GM18868 (cell line): ENCODE data around the gene PDIA3.
"Not testable (repeated sequence)": the region's sequence is repeated elsewhere in the genome, so short reads cannot be mapped to it uniquely, and the experiment has no call there.

Experiments used
- ATAC-seq: cut with Tn5 transposase; IDR thresholded peaks from one replicate; pipeline ENCODE4 v1.9.1; 2021; ENCODE audit warnings: mild to moderate bottlenecking, moderate library complexity; ENCODE audit not compliant: unreplicated experiment

PDIA3 gene

DNA sequence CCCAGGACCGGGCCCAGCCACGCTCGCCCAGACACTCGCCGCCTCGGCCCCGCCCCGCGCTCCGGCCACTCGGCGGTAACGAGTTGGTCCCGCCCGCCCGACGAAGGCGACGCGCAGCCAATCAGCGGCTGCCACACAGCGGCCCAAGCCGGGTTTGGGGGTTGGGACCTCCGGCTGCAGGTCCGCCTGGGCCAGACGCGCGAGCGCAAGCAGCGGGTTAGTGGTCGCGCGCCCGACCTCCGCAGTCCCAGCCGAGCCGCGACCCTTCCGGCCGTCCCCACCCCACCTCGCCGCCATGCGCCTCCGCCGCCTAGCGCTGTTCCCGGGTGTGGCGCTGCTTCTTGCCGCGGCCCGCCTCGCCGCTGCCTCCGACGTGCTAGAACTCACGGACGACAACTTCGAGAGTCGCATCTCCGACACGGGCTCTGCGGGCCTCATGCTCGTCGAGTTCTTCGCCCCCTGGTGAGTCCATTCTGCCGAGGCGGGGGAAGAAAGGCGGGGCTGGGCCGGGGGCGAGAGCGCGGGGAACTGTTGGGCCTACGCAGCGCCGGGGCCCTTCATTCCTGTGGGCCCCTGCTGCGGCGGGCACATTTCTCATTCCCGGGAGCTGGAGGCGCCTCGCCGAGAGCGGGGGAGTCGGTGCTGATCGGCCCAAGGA, at the start of gene PDIA3:
Gene PDIA3, plus strand, starts transcription at position 194 of the 658 bp plus-strand sequence. Its CDS starts 102 bp downstream, at position 296.
- peak; percentile 71 for ATAC-seq

DNA sequence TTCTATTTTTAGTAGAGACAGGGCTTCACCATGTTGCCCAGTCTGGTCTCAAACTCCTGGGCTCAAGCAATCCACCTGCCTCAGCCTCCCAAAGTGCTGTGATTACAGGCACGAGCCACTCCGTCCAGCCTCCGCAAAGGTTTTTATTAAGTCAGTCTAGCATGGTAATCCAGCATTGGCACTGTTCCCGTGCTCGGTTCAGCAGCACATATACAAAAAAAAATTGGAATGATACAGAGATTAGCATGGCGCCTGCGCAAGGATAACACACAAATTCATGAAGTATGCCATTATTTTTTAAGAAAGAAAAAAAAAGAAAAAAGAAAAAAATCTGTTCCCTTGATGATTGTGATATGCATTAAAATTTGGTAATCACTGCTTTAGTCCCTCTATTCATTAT, 44.1 kb upstream of the PDIA3 start:
- ATAC-seq: no peak

- ATAC-seq: no peak
Measured at GRCh38 chr15:43702701-43703424, 43.4 kb upstream of the PDIA3 start.

GRCh38 chr15:43710431-43711131, 35.7 kb upstream of the PDIA3 start:
- ATAC-seq: not testable (repeated sequence)

- no peak for ATAC-seq
Measured at GRCh38 chr15:43723151-43723550, 23.1 kb upstream of the PDIA3 start.

DNA sequence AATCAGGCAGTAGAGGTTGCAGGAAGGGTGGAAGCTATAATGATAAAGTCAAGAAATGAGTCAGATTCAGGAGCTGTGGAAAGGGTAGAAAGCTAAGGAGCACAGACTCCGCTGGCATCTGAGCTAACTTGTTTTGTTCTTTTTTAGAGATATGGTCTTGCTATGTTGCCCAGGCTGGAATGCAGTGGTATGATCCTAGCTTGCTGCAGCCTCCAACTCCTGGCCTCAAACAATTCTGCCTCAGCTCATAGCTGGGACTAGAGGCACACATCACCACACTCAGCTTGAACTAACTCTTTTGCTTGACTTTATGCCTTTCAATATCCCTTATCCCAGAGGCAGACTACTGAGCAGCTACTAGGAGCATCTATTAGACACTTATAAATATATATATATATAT, 19.9 kb upstream of the PDIA3 start:
- ATAC-seq: not testable (repeated sequence)

- ATAC-seq: not testable (repeated sequence)
Measured at GRCh38 chr15:43728053-43728725, 18.0 kb upstream of the PDIA3 start.

- ATAC-seq: peak; percentile 49
Measured at GRCh38 chr15:43735416-43735815, 10.8 kb upstream of the PDIA3 start.

DNA sequence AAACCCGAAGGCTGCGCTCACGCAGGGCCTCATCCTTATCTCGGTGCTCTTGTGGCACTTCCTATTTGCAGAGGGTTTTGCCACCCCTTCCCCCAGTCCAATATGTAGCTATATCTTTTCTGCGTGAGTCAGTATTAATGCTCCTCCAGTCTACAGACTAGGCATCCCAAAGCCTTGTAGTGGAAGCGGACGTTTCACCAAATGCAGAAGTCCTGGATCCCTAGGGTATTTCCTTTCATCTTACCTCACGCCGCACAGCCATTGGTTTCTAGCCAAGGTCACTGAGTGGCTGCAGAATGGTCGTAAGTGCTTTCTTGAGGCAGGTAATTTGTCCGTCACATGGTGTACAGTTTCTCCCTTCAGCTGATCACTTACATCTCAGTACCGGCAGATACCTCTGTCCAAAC, 668 bp downstream of the PDIA3 start:
- not testable (repeated sequence) for ATAC-seq

DNA sequence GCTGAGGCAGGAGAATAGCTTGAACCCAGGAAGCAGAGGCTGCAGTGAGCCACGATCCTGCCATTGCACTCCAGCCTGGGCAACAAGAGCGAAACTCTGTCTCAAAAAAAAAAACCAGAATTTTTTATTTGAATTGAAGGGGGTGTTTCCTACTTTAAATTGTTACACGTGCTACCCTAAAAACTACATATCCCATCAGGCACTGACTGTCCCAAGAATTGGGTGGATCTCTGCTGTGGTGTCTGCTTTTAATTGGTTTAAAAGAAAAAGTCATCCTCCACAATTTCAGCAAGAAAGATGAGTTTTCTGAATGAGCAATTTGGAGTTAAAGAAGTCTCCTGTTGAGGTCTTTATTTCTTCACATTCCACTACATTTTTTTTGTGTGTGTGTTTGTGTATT, 2.1 kb downstream of the PDIA3 start:
- ATAC-seq: no peak

GRCh38 chr15:43749690-43750345, 3.6 kb downstream of the PDIA3 start:
- peak; percentile 47 for ATAC-seq

DNA sequence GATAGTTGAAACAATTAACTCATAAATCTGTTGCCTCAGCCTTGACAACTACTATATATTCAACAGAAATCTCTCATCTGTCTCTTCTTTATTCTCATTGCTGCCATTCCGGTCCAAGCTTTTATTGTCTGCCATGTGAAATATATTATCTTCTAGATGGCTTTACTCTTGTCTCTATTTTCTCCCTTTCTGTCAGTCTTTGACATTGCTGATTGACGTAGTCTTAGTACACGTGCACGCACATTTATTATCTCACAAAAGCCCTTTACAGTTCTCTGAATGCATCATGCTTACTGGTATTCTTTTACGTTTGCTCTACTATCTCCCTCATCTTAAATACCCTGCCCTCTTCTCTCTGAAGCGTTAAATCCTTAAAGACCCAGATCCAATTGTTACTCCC, 5.6 kb downstream of the PDIA3 start:
- no peak for ATAC-seq

DNA sequence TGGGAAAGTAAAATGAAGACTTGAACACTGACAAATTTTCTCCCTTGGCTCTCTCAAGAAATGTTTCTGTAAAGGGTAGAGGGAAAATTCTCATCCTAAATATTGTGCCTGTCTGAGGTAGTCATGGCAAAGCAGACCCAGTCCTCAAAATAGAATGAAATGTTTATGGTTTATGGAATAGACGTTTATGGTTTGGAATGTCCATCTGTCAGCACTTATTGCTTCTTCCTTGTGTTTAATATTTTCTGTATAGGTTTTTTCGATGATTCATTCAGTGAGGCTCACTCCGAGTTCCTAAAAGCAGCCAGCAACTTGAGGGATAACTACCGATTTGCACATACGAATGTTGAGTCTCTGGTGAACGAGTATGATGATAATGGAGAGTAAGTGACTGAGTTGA, 16.6 kb downstream of the PDIA3 start:
- ATAC-seq: no peak

DNA sequence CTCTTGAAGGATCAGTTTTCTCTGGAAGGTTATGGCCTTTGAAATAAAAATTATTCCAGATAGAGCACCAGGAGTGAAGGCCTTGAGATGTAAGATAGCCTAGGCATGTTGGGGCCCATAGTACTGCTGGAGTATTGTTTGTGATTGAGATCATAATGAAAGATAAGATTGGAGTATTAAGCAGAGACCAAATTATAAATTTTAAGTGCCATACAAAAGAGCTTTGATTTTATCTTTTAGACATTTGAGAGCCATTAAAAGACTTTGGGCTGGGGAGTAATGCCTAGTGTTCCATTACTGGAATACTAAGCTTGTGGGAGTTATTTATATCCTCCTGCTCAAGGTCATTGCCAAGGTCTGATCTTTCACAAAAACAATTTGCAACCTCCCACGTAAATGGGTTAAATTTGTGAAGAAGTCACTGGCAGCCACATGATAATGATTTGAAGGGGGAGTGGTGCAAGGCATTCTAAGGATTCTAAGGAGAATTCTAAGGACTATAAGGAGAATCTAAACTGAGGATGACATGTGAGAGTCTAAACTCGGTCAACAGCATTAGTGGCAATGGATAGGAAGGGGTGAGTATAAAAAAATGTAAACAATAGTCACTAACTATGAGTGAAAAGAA, 17.7 kb downstream of the PDIA3 start:
- no peak for ATAC-seq

DNA sequence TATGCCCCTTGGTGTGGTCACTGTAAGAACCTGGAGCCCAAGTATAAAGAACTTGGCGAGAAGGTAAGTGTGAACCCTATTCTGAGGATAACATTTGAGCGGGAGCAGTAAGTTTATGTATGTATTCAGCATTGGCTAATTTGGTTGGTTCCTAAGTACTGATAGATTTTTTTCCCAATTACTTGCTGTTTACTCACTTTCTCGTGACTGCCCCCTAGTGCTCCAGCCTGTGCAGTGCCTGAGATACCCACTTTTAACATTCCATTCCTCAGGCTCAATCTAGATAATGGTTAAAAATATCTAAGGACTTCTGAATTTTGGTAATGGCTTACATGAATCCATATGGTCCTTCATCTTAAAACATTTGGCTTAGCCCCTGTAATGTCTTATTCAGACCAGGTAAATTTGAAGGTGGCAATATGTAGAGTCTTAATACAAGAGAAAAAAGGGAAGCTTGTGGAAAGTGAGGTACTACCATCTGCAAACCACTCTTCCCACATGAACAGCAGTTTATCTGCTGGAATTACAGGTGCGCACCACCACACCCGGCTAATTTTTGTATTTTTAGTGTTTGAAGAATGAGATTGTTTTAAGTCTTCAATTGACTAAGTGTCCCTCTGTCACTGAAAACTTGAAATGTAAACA, 23.5 kb downstream of the PDIA3 start:
- ATAC-seq: no peak

GRCh38 chr15:43771816-43772215, 25.6 kb downstream of the PDIA3 start:
- ATAC-seq: no peak

DNA sequence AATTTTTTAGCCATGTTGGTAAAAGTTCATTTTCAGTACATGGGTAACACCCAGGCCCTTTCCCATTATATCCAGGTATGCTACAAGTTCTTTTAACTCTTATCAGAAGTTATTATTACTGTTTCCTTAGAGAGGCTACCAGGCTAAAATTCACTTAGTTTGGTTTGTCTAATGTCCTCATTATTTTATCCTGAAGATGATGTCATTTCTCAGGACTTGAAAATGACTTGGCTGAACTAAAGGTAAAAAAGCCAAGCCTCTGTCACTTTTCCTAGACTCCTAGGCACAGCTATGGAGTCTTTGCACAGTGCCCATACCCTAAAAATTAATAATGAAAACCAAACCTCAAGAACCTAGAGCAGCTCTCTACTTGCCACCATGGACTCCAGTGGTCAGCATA, 26.4 kb downstream of the PDIA3 start:
- ATAC-seq: no peak

GRCh38 chr15:43774062-43774461, 27.8 kb downstream of the PDIA3 start:
- no peak for ATAC-seq

DNA sequence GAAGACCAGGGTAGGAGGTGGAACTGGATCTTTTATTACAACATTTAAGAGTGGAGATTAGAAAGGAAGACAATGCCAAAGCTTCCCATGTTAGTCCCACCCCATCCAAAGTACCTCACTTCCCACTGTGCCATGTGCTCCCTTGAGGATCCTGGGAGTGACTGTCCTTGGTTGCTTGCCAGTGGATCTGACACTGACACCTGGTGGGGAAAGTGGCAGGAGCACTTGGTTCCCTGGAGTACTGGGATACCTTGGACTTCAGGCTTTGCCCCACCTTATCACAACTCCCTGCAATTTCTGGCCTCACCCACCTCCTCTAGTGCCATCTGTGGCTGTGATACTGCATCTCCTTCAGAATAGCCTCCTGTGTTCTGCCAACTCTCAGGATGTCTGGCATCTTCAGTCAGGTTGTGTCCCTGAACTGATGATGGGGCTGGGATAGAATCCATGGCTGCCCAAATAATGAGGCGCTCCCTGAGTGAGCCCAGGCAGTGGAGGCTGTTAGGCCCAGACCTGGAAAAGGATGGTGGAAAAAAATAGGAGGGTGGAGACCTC, 29.2 kb downstream of the PDIA3 start:
- ATAC-seq: no peak
